Dedifferentiated amniotic fluid mesenchymal stem cell (primary cell): Measurements from ENCODE around the gene CHCHD1.
"Not testable (repeated sequence)": the region's sequence is repeated elsewhere in the genome, so short reads cannot be mapped to it uniquely, and the experiment has no call there.

ENCODE experiments used
- DNase-seq: peaks from one replicate; pipeline ENCODE4 v3.0.0-alpha.2; 2016; ENCODE audit errors: extremely low spot score

The CHCHD1 gene

DNA sequence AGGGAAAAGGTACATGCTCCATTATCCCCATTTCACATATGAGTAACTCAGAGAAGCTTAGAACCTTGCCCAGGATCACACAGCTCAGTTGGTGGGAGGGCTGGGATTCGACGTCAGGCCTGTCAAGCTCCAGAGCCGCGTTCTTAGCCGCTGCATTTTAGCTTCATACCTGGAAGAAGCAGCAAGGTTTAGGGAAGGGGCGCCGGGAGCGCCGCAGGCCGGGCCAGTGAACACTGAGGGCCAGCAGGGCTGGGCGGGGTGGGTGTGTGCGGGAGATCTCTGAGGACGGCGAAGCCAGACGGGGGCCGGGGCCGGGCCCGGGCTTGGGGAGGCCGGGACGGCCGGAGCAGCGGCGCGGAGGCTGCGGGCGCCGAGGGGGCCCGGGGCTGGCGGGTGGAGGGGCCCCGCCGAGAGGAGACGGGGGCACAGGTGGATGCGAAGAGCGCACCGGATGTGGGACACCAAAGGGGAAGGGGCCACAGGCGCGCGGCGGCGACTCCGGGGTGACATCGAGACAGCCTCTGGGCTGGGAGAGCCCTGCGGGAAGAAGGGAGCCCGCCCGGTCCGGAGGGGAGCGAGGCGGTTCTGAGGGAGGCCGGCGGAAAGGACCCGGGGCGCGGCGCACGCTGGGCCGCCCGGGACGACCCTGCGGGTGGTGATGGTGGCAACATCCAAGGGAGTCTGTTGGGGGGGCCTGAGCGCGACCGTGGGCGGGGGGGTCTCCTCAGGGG is 29.1 kb downstream of the CHCHD1 start:
- no peak for DNase-seq

DNA sequence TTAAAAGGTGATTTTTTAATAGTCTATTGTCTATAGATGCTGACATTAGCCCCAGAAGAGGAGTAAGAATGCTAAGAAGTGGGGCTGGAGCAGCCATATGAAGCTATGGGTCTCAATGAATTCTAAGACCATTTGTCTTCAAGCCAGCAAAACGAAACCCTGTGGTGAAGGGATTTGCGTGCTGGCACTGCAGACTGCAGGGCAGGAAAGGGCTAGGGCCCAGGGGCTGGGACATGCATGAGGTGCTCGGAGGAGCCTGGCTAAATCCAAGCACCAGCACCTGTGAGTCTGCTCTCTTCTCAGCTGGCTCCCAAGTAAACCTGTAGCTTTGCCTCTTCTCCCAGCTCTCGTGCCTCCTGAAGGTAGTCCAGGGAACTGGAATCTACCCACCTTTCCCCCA is 30.8 kb downstream of the CHCHD1 start:
- DNase-seq: no peak

DNA sequence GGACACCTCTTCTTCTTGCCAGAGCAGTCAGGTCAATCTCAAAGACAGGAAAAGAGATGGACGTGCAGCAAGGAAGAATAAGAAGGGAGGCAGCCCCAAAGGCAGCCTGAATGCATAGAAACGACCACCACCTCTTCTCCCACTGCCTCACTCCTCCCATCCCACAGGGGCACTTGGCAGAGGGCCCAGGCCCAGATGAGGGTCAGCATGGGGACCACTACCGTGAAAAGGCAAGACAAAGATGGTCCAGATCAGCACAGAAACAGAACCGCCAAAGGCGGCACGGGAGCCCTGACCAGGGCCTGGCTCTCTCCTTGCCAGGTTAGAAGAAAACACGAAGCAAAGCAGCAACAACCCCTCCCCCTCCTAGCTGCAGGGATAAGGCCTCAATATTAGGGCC is 31.5 kb downstream of the CHCHD1 start:
- no peak for DNase-seq

DNA sequence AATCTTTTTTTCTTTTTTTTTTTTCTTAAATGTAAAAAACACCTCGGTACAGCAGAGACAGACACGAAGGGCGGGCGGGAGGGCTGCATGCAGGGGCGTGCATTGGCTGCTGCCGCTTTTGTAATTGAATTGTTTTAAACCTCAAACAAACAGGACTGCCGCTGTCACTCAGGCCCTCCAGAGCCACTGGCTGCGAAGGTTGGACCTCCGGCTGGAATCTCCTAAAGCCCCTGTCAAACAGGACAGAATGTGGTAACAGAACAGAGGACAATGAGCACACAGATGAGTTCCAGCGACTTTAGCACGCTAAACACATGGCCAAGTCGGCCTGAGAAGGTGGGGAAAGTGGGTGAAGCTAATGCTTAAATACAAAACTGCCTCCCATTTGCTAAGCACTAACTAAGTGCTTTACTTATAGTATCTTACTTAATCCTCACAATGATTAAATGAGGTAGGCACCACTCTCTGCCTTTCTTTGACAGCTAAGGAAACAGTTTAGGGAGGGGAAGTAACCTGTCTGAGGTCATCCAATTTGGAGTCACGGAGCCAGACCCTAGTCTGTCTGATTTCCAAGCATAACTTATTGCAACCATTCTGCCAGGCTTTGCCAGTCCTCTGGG is 32.5 kb downstream of the CHCHD1 start:
- DNase-seq: no peak

DNA sequence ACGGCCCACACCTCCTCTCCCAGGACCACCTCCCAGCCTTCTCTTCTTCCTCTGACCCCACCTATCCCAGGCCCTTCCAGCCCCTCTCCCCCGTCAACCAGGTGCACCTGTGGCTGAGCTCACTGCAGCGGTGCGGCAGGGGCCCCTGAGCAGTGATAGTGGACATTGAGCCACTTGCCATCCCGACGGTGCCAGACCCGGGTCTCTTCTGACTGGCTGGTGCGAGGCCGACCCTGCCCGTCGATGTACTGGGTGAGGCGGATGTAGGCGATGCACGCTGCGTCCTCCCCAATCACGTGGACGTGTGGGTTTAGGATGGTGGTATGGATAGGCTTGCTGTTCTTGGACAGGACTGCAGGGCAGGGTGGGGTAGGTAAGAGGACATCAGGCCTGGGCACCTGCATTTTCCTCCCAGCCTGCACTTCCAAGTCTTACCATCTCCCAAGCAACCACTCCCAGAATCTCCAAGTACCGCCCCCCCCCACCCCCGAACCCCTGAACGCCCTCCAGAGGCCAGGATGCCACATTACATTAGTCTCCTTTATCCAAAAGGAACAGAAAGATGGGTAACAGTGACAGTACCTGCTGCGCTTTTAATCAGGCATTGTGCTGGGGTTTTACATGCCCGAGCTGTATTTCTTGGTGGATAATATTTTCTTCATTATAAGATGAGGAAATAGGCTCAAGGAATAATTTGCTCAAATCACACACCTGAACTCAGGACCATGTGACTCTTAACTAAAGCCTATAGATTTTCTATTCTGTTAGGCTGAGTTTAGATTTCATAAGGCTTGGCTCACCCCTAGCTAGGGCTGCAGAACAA is 33.3 kb downstream of the CHCHD1 start:
- DNase-seq: no peak

DNA sequence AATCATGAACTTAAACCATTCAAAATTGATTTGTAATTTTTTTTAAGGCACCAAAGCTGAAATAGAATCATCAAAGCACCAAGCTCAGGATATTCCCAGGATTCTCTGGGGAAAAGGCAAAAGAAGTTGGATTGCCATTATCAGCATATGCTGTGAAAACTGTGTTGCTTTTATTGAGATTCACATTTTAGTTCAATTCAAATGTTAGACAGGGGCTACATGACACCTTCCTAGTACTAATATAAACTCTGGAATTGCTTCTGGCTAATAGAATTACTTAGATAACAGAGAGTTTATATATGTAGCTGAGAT is 33.8 kb downstream of the CHCHD1 start:
- no peak for DNase-seq

DNA sequence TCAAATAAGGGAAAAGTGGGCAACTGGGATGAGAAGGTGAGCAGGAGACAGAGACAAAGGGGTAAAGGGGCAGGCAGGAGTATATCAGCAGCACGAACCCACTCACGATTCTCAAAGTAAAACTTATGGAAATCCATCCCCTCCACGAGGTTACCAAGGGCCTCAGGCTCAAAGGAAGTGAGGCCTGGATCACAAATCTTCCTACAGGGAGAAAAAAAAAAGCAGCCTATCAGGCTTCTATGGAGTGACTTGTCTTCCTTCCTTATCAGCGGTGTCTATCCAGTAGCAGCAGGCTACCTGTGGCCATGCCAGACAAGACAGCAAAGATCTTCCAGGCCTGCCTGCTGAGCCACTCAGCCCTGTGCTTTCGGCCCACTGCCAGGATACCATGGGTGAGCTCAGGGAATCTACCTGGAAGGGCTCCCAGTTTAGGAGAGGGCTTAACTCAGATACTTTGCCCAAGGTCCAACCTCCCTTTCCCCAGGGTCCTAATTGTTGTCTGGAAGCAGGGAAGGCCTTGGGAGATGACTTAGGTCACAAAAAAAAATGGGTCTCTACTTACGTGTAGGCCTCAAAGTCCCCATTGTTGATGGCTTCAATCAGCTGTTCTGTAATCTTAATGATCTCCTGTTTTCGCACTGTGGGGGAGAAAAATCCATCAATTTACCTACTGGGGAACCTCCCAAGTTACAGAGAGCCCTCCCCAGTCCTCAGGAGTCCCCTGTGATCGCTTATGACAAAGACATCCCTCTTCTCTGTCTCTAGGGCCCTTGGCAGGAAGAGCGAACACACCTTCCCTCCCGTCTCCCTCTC is 35.3 kb downstream of the CHCHD1 start:
- DNase-seq: no peak

DNA sequence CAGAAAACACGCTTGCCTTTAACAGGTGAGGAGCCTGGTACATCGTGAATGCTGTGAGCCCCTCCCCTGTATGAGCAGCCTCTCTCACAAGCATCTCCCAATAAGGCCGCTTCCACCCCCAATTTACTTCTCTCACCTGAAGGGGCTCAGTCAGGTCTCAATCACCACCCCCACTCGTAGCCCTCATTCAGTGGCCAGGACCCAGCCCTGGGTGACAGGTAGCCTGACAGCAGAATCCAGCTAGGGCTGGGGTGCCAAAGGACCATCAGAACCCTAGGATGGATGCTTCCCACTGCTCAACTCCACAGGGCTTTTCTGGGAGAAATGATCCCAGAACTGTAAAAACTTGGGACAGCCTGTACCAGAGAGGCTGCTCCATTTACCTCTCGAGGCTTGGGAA is 36.0 kb downstream of the CHCHD1 start:
- no peak for DNase-seq

DNA sequence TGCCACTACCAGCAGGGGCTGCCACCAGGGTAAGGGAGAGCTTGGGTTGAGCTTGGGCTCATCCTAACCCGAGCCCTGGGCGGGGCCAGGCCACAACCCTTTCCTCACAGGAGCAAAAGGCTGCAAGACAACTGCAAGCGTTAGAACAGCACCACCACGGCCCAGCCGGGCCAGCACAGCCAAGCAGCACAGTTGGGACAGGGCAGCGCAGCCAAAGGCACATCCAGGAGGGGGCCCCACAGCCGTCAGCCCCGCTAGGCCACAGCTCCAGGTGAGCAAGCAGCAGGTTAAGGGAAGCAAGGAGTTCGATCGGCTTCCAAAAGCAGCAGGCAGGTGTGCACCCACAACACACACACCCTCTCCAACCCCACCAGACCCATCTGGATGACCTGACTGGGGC is 36.6 kb downstream of the CHCHD1 start:
- no peak for DNase-seq

DNA sequence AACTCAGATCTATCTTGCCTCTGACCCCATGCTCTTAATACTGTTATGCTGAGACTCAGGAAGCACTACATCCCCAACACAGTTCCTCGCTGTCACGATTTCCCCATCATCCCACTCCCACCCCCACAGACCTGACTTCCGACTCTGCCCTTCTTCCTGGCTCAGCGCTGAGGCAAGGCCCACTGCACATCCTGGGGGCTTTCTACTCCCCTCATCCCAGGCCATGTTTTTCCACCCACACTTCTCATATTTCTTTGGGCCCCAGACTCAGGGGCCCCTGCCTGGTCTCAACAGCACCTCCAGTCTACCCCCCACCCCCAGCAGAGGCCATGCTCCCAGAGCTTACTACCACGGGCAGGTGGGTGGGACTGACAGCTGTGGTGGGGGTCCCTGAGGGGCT is 37.2 kb downstream of the CHCHD1 start:
- no peak for DNase-seq

DNA sequence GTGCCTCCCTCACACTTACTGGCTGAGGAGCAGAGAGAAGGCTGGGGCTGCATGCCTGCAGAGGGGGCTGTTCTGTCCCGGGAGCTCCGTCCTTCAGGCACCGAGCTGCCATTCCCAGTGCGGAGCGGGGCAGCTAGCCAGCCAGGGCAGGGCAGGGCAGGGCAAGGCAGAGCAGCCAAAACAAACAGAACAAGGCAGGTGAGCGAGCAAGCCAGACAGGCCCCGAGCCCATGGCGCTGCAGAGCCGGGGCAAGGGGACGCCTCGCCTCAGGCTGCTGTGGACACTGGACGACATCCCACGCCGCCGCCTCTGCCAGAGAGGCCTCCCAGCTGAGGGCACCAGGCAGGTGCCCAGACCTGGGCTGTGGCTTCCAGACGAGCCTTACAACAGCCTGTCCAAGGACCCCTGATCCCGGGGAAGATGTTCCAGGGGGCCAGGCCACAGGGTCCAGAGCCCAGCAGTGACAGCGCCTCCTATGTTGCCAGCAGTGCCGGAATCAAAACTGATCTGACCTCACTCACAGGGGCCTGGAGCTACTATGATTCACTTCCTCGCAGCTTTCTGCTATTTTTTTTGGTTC is 37.8 kb downstream of the CHCHD1 start:
- DNase-seq: no peak

DNA sequence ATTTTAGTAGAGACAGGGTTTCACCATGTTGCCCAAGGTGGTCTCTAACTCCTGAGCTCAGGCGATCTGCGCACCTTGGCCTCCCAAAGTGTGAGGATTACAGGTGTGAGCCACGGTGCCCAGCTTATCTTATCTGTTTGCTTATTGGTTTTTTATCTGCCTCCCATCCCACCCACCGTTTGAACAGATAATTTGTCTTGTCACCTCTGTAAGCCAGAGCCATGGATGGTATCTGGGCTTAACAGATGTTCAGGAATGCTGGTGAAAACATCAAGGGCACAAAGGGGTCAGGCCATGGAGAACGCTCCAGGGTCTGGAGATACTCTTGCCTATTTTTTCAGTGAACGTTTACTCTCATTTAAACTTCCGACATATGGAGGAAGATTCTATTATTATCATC is 41.5 kb downstream of the CHCHD1 start:
- no peak for DNase-seq

DNA sequence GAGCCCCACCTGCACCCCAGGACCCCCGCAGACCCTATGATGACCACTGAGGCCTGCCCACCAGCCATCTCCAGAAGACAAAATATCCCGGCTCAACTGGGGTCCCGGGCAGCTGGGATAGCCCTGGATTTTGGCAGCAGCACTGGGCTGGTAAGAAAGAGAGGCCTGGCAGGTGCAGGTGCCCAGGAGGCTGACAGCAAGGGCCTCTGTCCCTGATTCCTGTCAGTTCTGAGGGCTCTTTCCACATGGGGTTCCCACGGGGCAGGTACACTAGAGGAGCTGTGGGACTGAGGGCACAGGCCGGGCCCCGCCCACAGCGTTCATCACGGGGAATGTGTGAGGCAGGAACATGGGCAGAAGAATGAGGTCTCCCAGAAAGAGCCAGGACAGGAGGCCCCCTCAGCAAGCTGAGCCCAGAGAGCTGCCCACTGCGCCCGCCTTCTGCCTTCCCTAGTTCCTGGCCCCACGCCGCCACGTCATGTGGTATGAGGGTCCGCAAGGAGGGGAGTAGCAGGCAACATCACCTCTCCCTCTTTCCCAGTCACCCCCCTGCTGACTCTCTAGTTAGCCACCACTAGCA is 42.4 kb downstream of the CHCHD1 start:
- DNase-seq: no peak

DNA sequence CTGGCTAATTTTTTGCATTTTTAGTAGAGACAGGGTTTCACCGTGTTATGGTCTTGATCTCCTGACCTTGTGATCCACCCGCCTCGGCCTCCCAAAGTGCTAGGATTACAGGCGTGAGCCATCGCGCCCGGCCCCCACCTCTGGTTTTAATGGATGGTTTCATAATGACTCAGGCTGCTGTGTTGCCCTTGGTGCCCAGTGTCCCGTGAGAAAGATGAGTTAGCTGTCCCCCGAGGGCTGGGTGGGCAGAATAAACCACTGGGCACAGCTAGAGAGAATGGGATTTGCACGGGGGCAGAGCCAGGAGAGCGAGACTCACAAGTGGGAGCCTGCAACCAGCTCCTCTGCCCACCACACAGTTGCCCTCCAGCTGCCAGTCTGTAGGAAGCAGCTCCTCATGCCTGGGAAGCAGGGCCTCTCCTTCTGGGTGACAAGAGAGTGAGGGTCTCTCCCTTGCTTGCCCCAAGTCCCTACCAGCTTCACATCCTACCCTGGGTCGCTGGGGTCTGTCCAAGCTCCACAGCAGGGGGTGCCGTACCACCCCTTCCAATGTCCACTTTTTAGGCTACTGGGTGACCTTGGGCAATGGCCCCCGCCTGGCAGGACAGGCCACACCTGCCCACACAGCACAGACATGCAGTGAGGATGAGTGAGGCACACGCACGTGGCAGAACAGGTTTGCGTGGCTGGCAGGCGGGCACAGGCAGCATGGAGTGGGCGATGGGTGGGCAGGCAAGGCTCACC is 45.7 kb downstream of the CHCHD1 start:
- DNase-seq: peak; percentile 29

DNA sequence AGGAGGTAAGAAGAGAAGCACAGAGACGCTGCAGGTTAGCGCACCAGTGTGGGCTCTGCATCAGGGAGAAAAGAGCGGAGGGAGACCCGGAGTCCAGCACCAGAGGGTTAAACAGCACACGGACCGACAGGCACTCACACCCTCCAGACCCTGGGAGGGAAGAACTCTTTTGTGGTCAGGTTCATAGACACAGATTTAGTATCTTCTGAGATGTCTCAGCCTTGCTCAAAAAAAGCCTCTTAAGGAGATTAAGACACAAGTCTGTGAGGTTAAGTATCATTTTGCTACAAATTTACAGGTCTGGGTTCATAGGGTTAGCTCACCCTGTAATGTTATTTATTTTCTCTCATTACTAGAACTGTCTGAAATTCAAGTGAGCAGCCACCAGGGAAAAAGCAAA is 46.3 kb downstream of the CHCHD1 start:
- no peak for DNase-seq

DNA sequence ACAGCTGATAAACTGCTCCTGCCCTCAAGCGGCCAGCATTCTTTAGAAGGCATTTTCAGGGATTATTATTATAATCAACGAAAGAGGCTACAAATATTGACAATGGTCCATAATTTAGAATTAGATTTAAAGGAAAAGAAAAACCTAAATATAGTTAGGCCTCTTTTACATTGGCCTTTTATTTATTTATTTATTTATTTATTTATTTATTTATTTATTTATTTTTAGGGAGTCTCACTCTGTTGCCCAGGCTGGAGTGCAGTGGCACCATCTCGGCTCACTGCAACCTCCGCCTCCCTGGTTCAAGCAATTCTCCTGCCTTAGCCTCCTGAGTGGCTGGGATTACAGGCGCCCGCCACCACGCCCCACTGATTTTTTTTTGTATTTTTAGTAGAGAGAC is 47.2 kb downstream of the CHCHD1 start:
- not testable (repeated sequence) for DNase-seq
